ENCODE data around the gene POU2F1.

The POU2F1 gene

DNA sequence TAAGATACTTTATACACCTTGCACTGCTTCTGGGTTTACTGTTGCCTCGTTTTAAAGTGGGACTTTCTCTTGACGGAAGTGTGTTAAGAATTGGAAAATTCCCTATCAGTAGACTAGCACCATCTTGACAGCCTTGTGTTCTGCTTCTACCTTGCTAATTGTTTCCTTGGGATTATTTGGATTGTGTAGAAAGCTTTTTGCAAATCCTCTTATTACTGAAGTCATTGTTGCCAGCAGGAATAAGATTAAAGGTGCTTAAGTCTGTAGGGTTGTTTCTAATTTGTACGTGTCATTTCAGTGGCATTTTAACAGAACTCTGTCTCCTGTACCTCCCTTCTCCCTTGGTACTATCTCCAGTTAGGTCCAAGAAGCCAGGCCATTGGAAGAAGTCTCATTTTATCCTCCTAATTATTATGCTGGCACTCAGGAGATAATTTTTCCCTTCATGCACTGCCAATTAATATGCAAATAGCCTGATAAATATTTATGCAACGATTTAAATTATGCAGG lies 107.7 kb downstream of the POU2F1 start:
- TF ChIP-seq CTCF (conservative IDR thresholded peaks at IDR 0.05; ENCODE audit: low read depth, low read length) = no peak
- DNase-seq (ENCODE audit: low read depth) = no peak
- no peak overlapping the region for H3K4me3 ChIP-seq (ENCODE audit: low read depth, low read length)

DNA sequence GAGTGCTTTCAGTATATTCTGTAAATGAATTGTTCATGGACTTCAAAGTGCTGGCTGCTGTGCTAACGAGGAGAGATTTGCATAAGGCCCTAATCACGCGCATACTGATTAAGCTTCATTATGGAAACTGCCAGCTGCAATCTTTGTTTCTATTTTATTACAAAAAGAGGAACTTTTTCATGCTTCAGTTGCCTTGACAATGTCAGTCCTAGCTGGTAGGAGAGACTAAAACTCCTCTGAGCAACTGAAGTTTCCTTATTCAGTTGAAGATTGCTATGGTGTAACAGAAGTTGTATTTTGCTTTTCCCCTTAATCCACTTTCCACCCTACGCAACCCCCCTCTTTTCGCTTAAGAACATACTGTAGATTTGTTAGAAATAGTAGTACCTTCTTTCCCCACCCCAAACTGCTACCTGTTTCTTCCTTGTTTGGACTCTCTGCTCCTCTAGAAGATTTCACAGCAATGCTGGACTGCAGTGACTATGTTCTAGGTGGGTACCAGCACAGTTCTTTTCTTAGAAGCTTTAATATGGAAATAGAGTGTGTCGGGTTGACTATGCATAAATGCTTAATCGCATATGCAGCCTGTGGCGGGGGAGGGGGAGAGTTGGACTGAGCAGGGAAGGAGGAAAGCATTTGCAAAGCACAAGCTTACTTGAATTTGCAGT lies 108.3 kb downstream of the POU2F1 start:
- TF ChIP-seq CTCF (conservative IDR thresholded peaks at IDR 0.05; ENCODE audit: low read depth, low read length) = no peak
- no peak overlapping the region for H3K4me3 ChIP-seq (ENCODE audit: low read depth, low read length)
- no peak for DNase-seq (ENCODE audit: low read depth)

- TF ChIP-seq CTCF (conservative IDR thresholded peaks at IDR 0.05; ENCODE audit: low read depth, low read length) = no peak
- H3K4me3 ChIP-seq (ENCODE audit: low read depth, low read length) = no peak overlapping the region
- DNase-seq (ENCODE audit: low read depth) = no peak
These were observed 110.1 kb downstream of the POU2F1 start for GRCh38 chr1:167330601-167331293.

DNA sequence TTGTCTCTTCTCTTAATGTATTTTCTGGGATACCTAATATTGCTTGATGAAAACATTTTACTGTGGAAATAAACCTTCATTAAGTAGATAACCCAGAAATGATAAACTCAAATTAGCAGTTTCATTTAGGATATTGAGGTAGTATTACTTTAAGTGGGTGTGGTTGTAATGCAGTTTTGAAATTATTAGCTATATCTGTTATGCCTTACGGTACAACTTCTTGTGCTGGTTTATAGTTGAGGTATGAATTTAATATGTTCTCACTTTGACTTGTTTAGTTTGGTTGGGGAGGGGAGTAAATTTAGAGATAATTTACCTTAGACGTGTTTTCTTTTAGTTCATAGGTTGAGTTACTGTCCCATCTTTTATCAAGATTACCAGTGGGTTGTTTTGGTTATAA lies 111.0 kb downstream of the POU2F1 start:
- TF ChIP-seq CTCF (conservative IDR thresholded peaks at IDR 0.05; ENCODE audit: low read depth, low read length) = no peak
- no peak overlapping the region for H3K4me3 ChIP-seq (ENCODE audit: low read depth, low read length)
- DNase-seq (ENCODE audit: low read depth) = no peak

DNA sequence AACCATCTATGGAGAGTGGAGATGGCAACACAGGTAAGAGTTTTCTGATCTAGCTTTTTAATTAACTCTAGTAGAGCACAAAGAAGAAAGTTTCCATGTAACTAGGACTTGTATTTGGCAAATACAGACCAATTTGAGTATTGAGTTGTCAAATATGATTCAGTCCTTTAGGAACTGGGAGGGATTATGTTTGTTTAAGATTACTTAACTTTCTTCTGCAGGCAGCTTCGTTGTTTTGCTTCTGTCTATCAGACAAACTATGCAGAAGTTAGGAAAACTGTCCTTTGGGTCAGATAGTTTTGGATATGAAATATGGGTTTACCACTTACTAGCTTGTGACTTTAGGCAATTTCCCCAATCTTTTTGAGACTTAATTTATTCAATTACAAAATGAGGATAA lies 111.8 kb downstream of the POU2F1 start:
- DNase-seq (ENCODE audit: low read depth) = peak; percentile 43
- TF ChIP-seq CTCF (conservative IDR thresholded peaks at IDR 0.05; ENCODE audit: low read depth, low read length) = no peak
- H3K4me3 ChIP-seq (ENCODE audit: low read depth, low read length) = no peak overlapping the region

DNA sequence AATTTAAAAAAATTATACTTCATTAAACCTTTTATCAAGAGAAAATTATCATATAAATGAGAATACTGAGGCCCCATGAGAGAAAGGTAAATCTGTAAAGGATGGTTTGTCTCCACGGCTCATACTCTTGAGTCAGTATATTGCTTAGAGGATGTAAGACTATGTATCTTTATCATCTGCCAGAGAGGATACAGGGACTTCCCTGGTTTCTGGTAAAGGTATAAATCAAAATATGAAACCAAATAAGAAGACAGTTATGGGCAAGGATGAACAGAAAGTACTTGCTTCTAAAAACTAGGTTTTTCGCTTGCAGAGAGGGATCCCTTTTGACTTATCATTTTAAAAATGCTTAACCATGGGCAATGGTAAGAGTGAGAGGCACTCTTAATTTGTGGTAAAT lies 112.4 kb downstream of the POU2F1 start:
- no peak for TF ChIP-seq CTCF (conservative IDR thresholded peaks at IDR 0.05; ENCODE audit: low read depth, low read length)
- no peak for DNase-seq (ENCODE audit: low read depth)

DNA sequence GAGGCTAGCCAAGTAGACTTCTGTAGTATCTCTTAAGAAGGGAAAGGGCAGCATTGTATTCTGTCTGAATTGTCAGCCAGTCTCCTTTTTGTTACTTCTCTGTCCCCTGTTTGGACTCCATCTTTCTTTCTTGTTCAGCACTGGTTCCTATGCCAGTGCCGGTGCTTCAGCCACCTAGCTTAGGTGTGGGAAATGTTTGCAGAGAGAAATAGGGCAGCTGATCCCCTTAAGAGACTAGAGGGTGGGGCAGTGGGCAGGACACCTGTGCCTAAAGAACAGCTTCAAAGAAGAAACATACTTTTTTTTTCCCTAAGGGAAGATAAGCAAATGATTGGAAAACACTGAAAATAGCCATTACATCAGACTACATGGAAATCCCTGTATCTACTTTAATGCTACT lies 113.0 kb downstream of the POU2F1 start:
- no peak for DNase-seq (ENCODE audit: low read depth)
- TF ChIP-seq CTCF (conservative IDR thresholded peaks at IDR 0.05; ENCODE audit: low read depth, low read length) = no peak
- no peak overlapping the region for H3K4me3 ChIP-seq (ENCODE audit: low read depth, low read length)

More for the DNA sequence above, 112.4 kb downstream of the POU2F1 start:
- H3K4me3 ChIP-seq (ENCODE audit: low read depth, low read length) = no peak overlapping the region
